ENCODE measurements around the gene HLCS.

- TF ChIP-seq CTCF (IDR thresholded peaks at IDR 0.05; ENCODE audit: low read length) (no peak), EZH2 (optimal IDR thresholded peaks at IDR 0.05; ENCODE audit: low read depth, low read length) (no peak), EZH2phosphoT487 (IDR thresholded peaks at IDR 0.05; ENCODE audit: low read length) (no peak)
These were observed 182.7 kb downstream of the HLCS start for GRCh38 chr21:36783612-36784374.
